HFFc6 (cell line): ENCODE data around the gene ALDH1A1. TPM values are rescaled to one million over a fixed set of nuclear protein-coding genes. Genes with fewer than 3 reads are reported as not detected.
A peak's percentile ranks its signal among the peaks of the same experiment; 100 is the strongest.

ENCODE experiments used
- DNase-seq: peaks from one replicate; pipeline ENCODE4 v3.0.0-alpha.2; 2018
- H3K27ac Mint-ChIP-seq: 2 replicates; pipeline ENCODE4 v1.8.0; 2020; ENCODE audit warnings: mild to moderate bottlenecking, mixed read lengths
- H3K27me3 Mint-ChIP-seq: 2 replicates; pipeline ENCODE4 v1.8.0; 2021; ENCODE audit warnings: mild to moderate bottlenecking, moderate library complexity, mixed read lengths; ENCODE audit not compliant: insufficient read depth
- H3K36me3 Mint-ChIP-seq: 2 replicates; pipeline ENCODE4 v1.8.0; 2021; ENCODE audit warnings: low read depth, mixed read lengths
- H3K4me1 Mint-ChIP-seq: 2 replicates; pipeline ENCODE4 v1.8.0; 2020; ENCODE audit warnings: low read depth, mixed read lengths
- H3K4me3 Mint-ChIP-seq: 2 replicates; pipeline ENCODE4 v1.8.0; 2020; ENCODE audit warnings: mild to moderate bottlenecking, moderate library complexity, mixed read lengths
- H3K9me3 Mint-ChIP-seq: 2 replicates; pipeline ENCODE4 v1.8.0; 2020; ENCODE audit warnings: mild to moderate bottlenecking, mixed read lengths
- total RNA-seq, 6 experiments: library from RNA; stranded (reverse); fragmentation: NEBNext Ultra II Directional; extraction: Animal tissue kit (Norgen Biotek cat#: 25700); gene quantifications; 2 replicates in 1 of 6; 3 replicates in 5 of 6; pipeline ENCODE4 v1.2.3, GENCODE V29; 2021
- TF ChIP-seq, protein P1 (sequence below): fragments of 200-600 bp; sonication (generic); IDR thresholded peaks from 2 replicates; pipeline ENCODE4 v1.5.0; 2021; ENCODE audit warnings: antibody characterized with exemption, mild to moderate bottlenecking

Gene ALDH1A1
- total RNA-seq, 6 experiments from 2014 or later: 166 to 720 (median 656) TPM

DNA sequence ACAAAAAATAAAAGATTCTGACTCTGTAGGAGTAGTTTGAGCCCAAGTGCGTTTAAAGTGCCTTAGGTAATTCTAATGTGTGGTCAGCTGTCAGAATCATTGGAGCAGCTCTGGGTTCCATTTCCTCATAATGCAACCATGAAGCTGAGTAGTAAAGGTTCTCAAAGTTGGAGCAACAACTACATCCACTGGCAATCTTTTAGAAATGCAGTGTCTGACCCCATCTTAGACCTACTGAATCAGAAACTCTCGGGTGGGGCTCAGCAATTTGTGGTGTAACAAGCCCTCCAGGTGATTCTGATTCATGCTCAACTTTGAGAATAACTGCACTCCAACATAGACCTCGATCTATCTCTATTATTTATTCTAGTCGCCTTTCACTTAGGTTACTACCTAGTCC lies 7.6 kb upstream of the ALDH1A1 start:
- Mint-ChIP-seq H3K27me3 (peaks cover 5% of the 10 kb centered on the region), H3K9me3 (no peaks in the 10 kb centered on the region), H3K27ac (no peak overlapping the region), H3K4me1 (peaks cover 7% of the 10 kb centered on the region; the same call in 1 of the 2 replicates), H3K4me3 (no peak overlapping the region), H3K36me3 (no peaks in the 10 kb centered on the region)
- TF ChIP-seq, protein P1, sequence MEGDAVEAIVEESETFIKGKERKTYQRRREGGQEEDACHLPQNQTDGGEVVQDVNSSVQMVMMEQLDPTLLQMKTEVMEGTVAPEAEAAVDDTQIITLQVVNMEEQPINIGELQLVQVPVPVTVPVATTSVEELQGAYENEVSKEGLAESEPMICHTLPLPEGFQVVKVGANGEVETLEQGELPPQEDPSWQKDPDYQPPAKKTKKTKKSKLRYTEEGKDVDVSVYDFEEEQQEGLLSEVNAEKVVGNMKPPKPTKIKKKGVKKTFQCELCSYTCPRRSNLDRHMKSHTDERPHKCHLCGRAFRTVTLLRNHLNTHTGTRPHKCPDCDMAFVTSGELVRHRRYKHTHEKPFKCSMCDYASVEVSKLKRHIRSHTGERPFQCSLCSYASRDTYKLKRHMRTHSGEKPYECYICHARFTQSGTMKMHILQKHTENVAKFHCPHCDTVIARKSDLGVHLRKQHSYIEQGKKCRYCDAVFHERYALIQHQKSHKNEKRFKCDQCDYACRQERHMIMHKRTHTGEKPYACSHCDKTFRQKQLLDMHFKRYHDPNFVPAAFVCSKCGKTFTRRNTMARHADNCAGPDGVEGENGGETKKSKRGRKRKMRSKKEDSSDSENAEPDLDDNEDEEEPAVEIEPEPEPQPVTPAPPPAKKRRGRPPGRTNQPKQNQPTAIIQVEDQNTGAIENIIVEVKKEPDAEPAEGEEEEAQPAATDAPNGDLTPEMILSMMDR: no peak
- no peak for DNase-seq

DNA sequence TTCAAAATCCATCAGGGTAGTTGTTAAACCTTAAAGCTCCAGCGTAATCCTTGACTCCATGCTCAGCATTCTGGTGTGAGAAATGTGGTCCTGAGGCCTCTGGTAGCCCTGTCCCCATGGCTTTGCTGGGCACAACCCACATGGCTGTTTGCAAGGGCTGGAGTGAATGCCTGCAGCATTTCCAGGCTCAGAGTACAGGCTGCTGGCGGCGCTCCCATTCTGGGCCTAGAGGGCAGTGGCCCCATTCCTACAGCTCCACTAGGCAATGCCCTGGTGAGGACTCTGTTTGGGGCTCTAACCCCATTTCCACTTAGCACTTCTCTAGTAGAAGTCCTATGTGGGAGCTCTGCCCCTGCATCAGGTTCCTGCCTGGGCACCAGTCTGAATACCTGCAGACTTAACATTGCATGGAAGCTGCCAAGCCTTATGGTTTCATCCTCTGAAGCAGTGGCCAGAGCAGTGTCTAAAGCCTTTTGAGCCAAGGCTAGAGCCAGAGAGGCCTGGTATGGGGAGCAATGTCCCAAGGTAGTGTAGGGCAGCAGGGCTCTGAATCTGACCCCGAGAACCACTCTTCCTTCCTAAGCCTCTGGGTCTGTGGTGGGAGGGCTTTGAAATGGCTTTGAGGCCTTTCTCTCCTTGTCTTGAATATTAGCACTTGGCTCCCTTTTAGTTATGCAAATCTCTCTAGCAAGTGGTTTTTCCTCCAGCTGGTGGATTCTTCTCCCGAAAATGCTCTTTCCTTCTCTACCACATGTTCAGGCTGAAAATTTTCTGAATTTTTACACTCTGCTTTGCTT lies 5.8 kb upstream of the ALDH1A1 start:
- peaks cover 4% of the 10 kb centered on the region for H3K27me3 Mint-ChIP-seq
- TF ChIP-seq, protein P1: no peak
- no peak overlapping the region for H3K4me3 Mint-ChIP-seq
- H3K4me1 Mint-ChIP-seq: peaks cover 25% of the 10 kb centered on the region; the same call in 1 of the 2 replicates
- no peaks in the 10 kb centered on the region for H3K9me3 Mint-ChIP-seq
- no peaks in the 10 kb centered on the region for H3K36me3 Mint-ChIP-seq
- H3K27ac Mint-ChIP-seq: no peak overlapping the region
- DNase-seq: no peak

DNA sequence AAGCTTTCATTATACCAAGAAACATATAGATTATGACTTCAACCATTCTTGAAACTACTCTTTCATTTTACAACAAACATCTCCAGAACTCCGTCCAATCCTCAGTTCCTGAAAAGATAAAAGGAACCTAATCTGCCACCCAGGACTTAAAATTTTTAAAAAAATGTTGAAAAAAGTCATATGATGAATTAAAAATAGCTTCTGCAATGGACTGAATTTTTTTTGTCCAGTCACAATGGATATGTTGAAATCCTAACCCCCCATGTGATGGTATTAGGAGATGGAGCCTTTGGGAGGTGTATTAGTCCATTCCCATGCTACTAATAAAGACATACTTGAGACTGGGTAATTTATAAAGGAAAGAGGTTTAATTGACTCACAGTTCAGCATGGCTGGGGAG lies 2.7 kb upstream of the ALDH1A1 start:
- Mint-ChIP-seq H3K4me3 (no peak overlapping the region), H3K27me3 (peaks cover 3% of the 10 kb centered on the region), H3K4me1 (peaks cover 47% of the 10 kb centered on the region; the same call in 1 of the 2 replicates), H3K36me3 (no peaks in the 10 kb centered on the region; the same call in 1 of the 2 replicates), H3K27ac (no peak overlapping the region), H3K9me3 (no peaks in the 10 kb centered on the region)
- no peak for DNase-seq
- TF ChIP-seq, protein P1: no peak

DNA sequence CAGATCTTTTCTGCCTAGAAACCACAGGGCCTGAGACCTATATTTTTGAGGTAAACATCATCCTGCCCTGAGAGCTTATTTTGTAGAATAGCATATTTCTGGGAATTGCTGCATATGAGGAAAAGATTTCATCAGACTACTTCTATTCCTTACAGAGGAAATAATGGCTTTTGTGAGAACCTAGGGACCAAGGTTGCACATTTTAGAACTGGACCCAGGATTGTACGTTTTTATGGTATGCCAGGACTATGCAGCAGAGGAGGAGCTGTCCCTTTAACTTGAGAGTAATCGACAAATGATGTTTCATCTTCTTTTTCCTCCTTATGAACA lies 2.2 kb upstream of the ALDH1A1 start:
- no peak overlapping the region for H3K4me3 Mint-ChIP-seq
- H3K36me3 Mint-ChIP-seq: peaks cover under 1% of the 10 kb centered on the region; the same call in 1 of the 2 replicates
- H3K27me3 Mint-ChIP-seq: peaks cover 3% of the 10 kb centered on the region
- no peaks in the 10 kb centered on the region for H3K9me3 Mint-ChIP-seq
- H3K4me1 Mint-ChIP-seq: peaks cover 45% of the 10 kb centered on the region; the same call in 1 of the 2 replicates
- DNase-seq: no peak
- TF ChIP-seq, protein P1: no peak
- H3K27ac Mint-ChIP-seq: no peak overlapping the region; the same call in 1 of the 2 replicates

DNA sequence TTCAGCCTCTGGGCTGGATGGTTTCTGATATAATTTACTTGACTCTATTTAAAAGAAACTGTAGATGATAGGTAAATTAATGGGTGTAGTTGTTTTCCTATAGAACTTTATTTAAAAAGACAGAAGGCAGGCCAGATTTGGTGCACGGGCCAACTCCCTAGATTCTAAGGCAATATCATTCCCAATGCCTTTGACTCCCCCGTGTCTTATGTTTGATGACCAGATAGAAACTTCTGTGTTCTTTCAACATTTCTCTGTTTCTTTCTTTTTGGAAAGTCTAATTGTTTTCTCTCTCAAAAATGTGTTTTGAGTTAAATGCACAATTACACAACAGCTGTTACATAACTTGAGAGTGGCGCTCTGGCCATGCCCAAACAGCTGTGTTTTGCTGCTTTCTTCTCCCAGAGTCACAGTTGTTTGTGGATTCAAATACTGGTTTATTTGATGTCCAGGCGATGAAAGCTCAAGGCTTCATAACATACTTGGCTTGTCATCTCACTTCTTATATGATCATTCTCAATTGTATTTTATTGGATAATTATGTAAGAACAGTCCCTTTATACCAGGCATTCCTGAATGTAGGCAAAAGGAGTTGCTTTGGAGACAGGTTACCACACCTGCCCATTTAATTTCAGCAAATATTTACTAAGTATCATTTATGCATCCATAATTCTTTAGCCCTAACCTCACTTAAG lies 1.7 kb upstream of the ALDH1A1 start:
- Mint-ChIP-seq H3K9me3 (no peaks in the 10 kb centered on the region), H3K27ac (no peak overlapping the region), H3K4me1 (peaks cover 45% of the 10 kb centered on the region; the same call in 1 of the 2 replicates), H3K27me3 (peaks cover 3% of the 10 kb centered on the region), H3K36me3 (peaks cover 5% of the 10 kb centered on the region; the same call in 1 of the 2 replicates), H3K4me3 (peak overlapping the region; percentile 87; the same call in 1 of the 2 replicates)
- TF ChIP-seq, protein P1: no peak
- DNase-seq: no peak
